Fibroblast of the aortic adventitia (primary cell): ENCODE data around the gene ID3. TPM values are rescaled to one million over a fixed set of nuclear protein-coding genes. Genes with fewer than 3 reads are reported as not detected.

Experiments
- DNase-seq: peaks from one replicate; pipeline ENCODE4 v3.0.0-alpha.2; 2010; ENCODE audit warnings: low read depth
- H3K4me3 ChIP-seq: 2 replicates; pipeline ENCODE4 v1.5.1; 2011; ENCODE audit warnings: low read depth, mild to moderate bottlenecking, control low read depth, low read length, moderate library complexity
- CTCF ChIP-seq: IDR thresholded peaks from 2 replicates; pipeline ENCODE4 v1.5.1; 2011; ENCODE audit warnings: mild to moderate bottlenecking, low read length, control low read depth, inconsistent platforms; ENCODE audit not compliant: insufficient read depth
- total RNA-seq: library from RNA; depleted of rRNA; stranded (reverse); fragments of >200 nt; gene quantifications from 2 replicates; pipeline ENCODE4 v1.2.3, GENCODE V29; 2012; ENCODE audit warnings: low replicate concordance

Gene ID3
- total RNA-seq, 1 donor = 51.8 TPM

- no peak for TF ChIP-seq CTCF
- no peak overlapping the region for H3K4me3 ChIP-seq
- DNase-seq = no peak
Measured at GRCh38 chr1:23524163-23524562, 35.1 kb downstream of the ID3 start.

- no peak for TF ChIP-seq CTCF
- DNase-seq = no peak
- no peak overlapping the region for H3K4me3 ChIP-seq
Measured at GRCh38 chr1:23522244-23522982, 36.9 kb downstream of the ID3 start.

- H3K4me3 ChIP-seq = no peak overlapping the region
- TF ChIP-seq CTCF = no peak
- no peak for DNase-seq
Measured at GRCh38 chr1:23521588-23521987, 37.7 kb downstream of the ID3 start.

GRCh38 chr1:23517581-23517980, 41.7 kb downstream of the ID3 start:
- DNase-seq = no peak
- H3K4me3 ChIP-seq = no peak overlapping the region
- TF ChIP-seq CTCF = no peak

- no peak for TF ChIP-seq CTCF
- DNase-seq = no peak
- no peak overlapping the region for H3K4me3 ChIP-seq
Measured at GRCh38 chr1:23515905-23516304, 43.4 kb downstream of the ID3 start.

GRCh38 chr1:23514111-23514679, 45.1 kb downstream of the ID3 start:
- no peak for TF ChIP-seq CTCF
- no peak for DNase-seq
- no peak overlapping the region for H3K4me3 ChIP-seq
